ENCODE results near the gene GCSAML.

DNA sequence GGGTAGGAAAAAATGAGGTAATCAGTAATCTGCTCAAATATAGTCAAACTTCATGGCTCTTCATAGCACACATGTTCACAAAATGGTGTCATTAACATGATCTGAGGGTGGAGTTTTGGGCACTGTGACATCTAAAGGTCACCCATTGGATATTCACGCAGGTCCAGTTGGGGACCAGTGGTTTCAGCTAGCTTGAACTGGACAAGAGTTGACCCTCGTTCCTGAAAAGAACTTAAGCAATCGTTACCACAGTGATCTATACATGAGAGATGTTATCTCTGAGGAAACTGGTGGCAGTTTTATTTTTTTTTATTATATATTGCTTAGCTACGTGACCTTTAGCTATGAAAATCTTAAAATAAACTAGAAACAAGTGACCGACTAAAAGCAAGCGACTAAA is 9.7 kb upstream of the GCSAML start:
- TF ChIP-seq EZH2 (IDR thresholded peaks at IDR 0.05; ENCODE audit: insufficient read depth, poor library complexity, severe bottlenecking) (no peak), EZH2phosphoT487 (IDR thresholded peaks at IDR 0.05; ENCODE audit: insufficient read depth, low read depth) (no peak)

Measured in GM23248 (cell line).